ENCODE results near the gene GBP3.

Gene GBP3

GRCh38 chr1:89064632-89065031 is 42.0 kb upstream of the GBP3 start:
- H3K27ac ChIP-seq = peak overlapping the region; percentile 90
- TF ChIP-seq CTCF (IDR thresholded peaks at IDR 0.05; ENCODE audit: low read depth, low read length, missing control alignments) = no peak
- in situ Hi-C loops (cut with HindIII; ENCODE audit: low pct_ligation_motif_present, low sequenced_read_pairs) = no loop called here
- no peaks in the 10 kb centered on the region for H3K27me3 ChIP-seq (replicated peaks)
- H3K36me3 ChIP-seq (replicated peaks) = peaks cover 5% of the 10 kb centered on the region
- H3K4me3 ChIP-seq (ENCODE audit: low read depth, low read length) = peak overlapping the region; percentile 54
- DNase-seq = no peak

GRCh38 chr1:89063094-89063493 is 40.4 kb upstream of the GBP3 start:
- Histone ChIP-seq H3K36me3 (replicated peaks) (peaks cover 14% of the 10 kb centered on the region), H3K4me3 (ENCODE audit: low read depth, low read length) (no peak overlapping the region), H3K27me3 (replicated peaks) (no peaks in the 10 kb centered on the region), H3K27ac (no peak overlapping the region)
- DNase-seq = no peak
- in situ Hi-C loops (cut with HindIII; ENCODE audit: low pct_ligation_motif_present, low sequenced_read_pairs) = no loop called here
- no peak for TF ChIP-seq CTCF (IDR thresholded peaks at IDR 0.05; ENCODE audit: low read depth, low read length, missing control alignments)

- no peak for DNase-seq
- no peaks in the 10 kb centered on the region for H3K27me3 ChIP-seq (replicated peaks)
- in situ Hi-C loops (cut with HindIII; ENCODE audit: low pct_ligation_motif_present, low sequenced_read_pairs) = no loop called here
- peaks cover 31% of the 10 kb centered on the region for H3K36me3 ChIP-seq (replicated peaks)
- no peak overlapping the region for H3K27ac ChIP-seq
- H3K4me3 ChIP-seq (ENCODE audit: low read depth, low read length) = no peak overlapping the region
- TF ChIP-seq CTCF (IDR thresholded peaks at IDR 0.05; ENCODE audit: low read depth, low read length, missing control alignments) = no peak
These were observed 37.4 kb upstream of the GBP3 start for GRCh38 chr1:89060091-89060490.

GRCh38 chr1:89051955-89052312 is 29.3 kb upstream of the GBP3 start:
- no peak for DNase-seq
- Histone ChIP-seq H3K27me3 (replicated peaks) (no peaks in the 10 kb centered on the region), H3K4me3 (ENCODE audit: low read depth, low read length) (no peak overlapping the region), H3K27ac (no peak overlapping the region), H3K36me3 (replicated peaks) (peaks cover 31% of the 10 kb centered on the region)
- TF ChIP-seq CTCF (IDR thresholded peaks at IDR 0.05; ENCODE audit: low read depth, low read length, missing control alignments) = no peak
- in situ Hi-C loops (cut with HindIII; ENCODE audit: low pct_ligation_motif_present, low sequenced_read_pairs) = no loop called here

- H3K36me3 ChIP-seq (replicated peaks) = peaks cover 28% of the 10 kb centered on the region
- in situ Hi-C loops (cut with HindIII; ENCODE audit: low pct_ligation_motif_present, low sequenced_read_pairs) = no loop called here
These were observed 28.8 kb upstream of the GBP3 start for GRCh38 chr1:89051300-89051954.

More at GRCh38 chr1:89051300-89051954, 28.8 kb upstream of the GBP3 start:
- no peak for TF ChIP-seq CTCF (IDR thresholded peaks at IDR 0.05; ENCODE audit: low read depth, low read length, missing control alignments)
- DNase-seq = no peak
- no peaks in the 10 kb centered on the region for H3K27me3 ChIP-seq (replicated peaks)
- no peak overlapping the region for H3K4me3 ChIP-seq (ENCODE audit: low read depth, low read length)
- H3K27ac ChIP-seq = no peak overlapping the region

All from brain microvascular endothelial cell (primary cell).